ENCODE results near the gene MAPK8IP1. TPM values are rescaled to one million over a fixed set of nuclear protein-coding genes. Genes with fewer than 3 reads are reported as not detected.

MAPK8IP1 gene
- polyA plus RNA-seq, 1 donor from 2014 or later: 58.8 TPM

DNA sequence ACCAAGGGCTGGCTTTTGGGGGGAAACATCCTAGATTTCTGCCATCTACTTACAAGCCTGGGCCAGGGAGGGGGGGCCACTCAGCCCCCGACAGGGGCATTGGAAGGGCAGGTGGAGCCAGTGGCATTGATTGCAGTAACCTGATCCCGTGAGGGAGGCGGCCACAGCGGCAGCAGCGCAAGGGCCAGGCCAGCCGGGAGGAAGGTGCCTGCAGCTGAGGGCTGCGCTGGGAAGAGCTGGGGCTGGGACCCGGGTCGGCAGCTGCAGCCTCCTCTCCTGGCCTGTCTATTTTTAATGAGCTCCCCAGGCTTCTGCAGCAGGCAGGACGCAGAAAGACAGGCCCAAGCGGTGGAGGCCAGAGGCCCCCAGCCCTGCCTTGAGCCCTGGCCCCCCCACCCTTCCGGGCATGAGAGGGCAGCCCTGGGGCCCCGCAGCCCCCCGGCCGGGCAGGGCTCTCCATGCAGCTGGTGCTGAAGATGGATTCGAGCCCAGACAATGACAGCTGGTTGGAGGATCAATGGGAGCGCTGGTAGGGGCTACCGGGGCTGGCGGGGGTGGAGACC, 11.1 kb downstream of the MAPK8IP1 start:
- Histone ChIP-seq H3F3A (ENCODE audit: insufficient read depth, low read length, poor library complexity, severe bottlenecking) (no peaks in the 10 kb centered on the region), H2AFZ (ENCODE audit: low read depth, low read length) (no peak overlapping the region), H4K20me1 (ENCODE audit: insufficient read depth) (no peaks in the 10 kb centered on the region), H3K9me2 (ENCODE audit: insufficient read depth, low read length) (no peaks in the 10 kb centered on the region), H3K36me3 (ENCODE audit: insufficient read depth, low read length) (no peaks in the 10 kb centered on the region), H3K79me2 (replicated peaks; ENCODE audit: insufficient read depth, low read length) (peaks cover 20% of the 10 kb centered on the region), H3K9ac (ENCODE audit: low read length) (peak overlapping the region; percentile 66), H3K4me2 (ENCODE audit: low read length) (peak overlapping the region; percentile 51), H3K27ac (ENCODE audit: low read length) (peak overlapping the region; percentile 41), H3K4me3 (ENCODE audit: low read length) (peak overlapping the region; percentile 66), H3K27me3 (ENCODE audit: insufficient read depth, low read depth, low read length) (no peaks in the 10 kb centered on the region), H3K9me3 (ENCODE audit: low read length) (no peaks in the 10 kb centered on the region)
- TF ChIP-seq RAD21 (conservative IDR thresholded peaks at IDR 0.05): no peak
- TF ChIP-seq EZH2 (IDR thresholded peaks at IDR 0.05; ENCODE audit: borderline replicate concordance, insufficient read depth, low read length, poor library complexity, severe bottlenecking): no peak
- no peak for TF ChIP-seq TAF1 (IDR thresholded peaks at IDR 0.05; ENCODE audit: low read depth)
- no peak for TF ChIP-seq EP300 (conservative IDR thresholded peaks at IDR 0.05; ENCODE audit: poor library complexity, severe bottlenecking)
- TF ChIP-seq SMC3 (conservative IDR thresholded peaks at IDR 0.05; ENCODE audit: poor library complexity): no peak
- no peak for TF ChIP-seq MXI1 (conservative IDR thresholded peaks at IDR 0.05; ENCODE audit: poor library complexity, severe bottlenecking)
- TF ChIP-seq, protein P1, sequence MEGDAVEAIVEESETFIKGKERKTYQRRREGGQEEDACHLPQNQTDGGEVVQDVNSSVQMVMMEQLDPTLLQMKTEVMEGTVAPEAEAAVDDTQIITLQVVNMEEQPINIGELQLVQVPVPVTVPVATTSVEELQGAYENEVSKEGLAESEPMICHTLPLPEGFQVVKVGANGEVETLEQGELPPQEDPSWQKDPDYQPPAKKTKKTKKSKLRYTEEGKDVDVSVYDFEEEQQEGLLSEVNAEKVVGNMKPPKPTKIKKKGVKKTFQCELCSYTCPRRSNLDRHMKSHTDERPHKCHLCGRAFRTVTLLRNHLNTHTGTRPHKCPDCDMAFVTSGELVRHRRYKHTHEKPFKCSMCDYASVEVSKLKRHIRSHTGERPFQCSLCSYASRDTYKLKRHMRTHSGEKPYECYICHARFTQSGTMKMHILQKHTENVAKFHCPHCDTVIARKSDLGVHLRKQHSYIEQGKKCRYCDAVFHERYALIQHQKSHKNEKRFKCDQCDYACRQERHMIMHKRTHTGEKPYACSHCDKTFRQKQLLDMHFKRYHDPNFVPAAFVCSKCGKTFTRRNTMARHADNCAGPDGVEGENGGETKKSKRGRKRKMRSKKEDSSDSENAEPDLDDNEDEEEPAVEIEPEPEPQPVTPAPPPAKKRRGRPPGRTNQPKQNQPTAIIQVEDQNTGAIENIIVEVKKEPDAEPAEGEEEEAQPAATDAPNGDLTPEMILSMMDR (IDR thresholded peaks at IDR 0.05; ENCODE audit: poor library complexity, severe bottlenecking): no peak
- TF ChIP-seq, protein P2, sequence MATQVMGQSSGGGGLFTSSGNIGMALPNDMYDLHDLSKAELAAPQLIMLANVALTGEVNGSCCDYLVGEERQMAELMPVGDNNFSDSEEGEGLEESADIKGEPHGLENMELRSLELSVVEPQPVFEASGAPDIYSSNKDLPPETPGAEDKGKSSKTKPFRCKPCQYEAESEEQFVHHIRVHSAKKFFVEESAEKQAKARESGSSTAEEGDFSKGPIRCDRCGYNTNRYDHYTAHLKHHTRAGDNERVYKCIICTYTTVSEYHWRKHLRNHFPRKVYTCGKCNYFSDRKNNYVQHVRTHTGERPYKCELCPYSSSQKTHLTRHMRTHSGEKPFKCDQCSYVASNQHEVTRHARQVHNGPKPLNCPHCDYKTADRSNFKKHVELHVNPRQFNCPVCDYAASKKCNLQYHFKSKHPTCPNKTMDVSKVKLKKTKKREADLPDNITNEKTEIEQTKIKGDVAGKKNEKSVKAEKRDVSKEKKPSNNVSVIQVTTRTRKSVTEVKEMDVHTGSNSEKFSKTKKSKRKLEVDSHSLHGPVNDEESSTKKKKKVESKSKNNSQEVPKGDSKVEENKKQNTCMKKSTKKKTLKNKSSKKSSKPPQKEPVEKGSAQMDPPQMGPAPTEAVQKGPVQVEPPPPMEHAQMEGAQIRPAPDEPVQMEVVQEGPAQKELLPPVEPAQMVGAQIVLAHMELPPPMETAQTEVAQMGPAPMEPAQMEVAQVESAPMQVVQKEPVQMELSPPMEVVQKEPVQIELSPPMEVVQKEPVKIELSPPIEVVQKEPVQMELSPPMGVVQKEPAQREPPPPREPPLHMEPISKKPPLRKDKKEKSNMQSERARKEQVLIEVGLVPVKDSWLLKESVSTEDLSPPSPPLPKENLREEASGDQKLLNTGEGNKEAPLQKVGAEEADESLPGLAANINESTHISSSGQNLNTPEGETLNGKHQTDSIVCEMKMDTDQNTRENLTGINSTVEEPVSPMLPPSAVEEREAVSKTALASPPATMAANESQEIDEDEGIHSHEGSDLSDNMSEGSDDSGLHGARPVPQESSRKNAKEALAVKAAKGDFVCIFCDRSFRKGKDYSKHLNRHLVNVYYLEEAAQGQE (IDR thresholded peaks at IDR 0.05; ENCODE audit: borderline replicate concordance): no peak
- TF ChIP-seq POLR2AphosphoS5 (IDR thresholded peaks at IDR 0.05): no peak

DNA sequence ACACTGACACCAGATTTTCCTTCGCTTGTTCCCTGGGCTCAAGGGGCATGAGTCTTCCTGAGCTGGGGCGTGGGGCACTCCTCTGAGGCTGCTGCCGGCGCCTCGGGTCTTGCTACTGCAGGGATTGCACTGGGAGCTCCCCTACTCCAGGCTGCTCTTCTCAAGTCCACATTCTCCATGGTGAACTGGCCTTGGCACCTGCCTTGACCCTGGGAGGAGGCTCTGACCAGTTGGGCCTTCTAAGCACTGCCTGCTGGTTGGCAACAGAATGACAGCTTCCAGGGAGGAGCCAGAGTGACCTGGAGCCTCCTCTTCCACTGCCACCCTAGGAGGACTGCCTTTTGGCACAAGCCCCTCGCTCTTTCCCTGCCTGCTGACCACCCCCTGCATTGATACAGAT, 12.1 kb downstream of the MAPK8IP1 start:
- Histone ChIP-seq H3K9ac (ENCODE audit: low read length) (peak overlapping the region; percentile 66), H3K27me3 (ENCODE audit: insufficient read depth, low read depth, low read length) (no peaks in the 10 kb centered on the region), H3K9me2 (ENCODE audit: insufficient read depth, low read length) (no peaks in the 10 kb centered on the region), H3F3A (ENCODE audit: insufficient read depth, low read length, poor library complexity, severe bottlenecking) (no peaks in the 10 kb centered on the region), H3K27ac (ENCODE audit: low read length) (no peak overlapping the region), H4K20me1 (ENCODE audit: insufficient read depth) (no peaks in the 10 kb centered on the region), H3K36me3 (ENCODE audit: insufficient read depth, low read length) (no peaks in the 10 kb centered on the region), H3K4me2 (ENCODE audit: low read length) (no peak overlapping the region), H3K79me2 (replicated peaks; ENCODE audit: insufficient read depth, low read length) (peaks cover 25% of the 10 kb centered on the region), H2AFZ (ENCODE audit: low read depth, low read length) (no peak overlapping the region), H3K9me3 (ENCODE audit: low read length) (no peaks in the 10 kb centered on the region), H3K4me3 (ENCODE audit: low read length) (no peak overlapping the region)
- TF ChIP-seq MXI1 (conservative IDR thresholded peaks at IDR 0.05; ENCODE audit: poor library complexity, severe bottlenecking): no peak
- no peak for TF ChIP-seq EP300 (conservative IDR thresholded peaks at IDR 0.05; ENCODE audit: poor library complexity, severe bottlenecking)
- TF ChIP-seq, protein P1 (IDR thresholded peaks at IDR 0.05; ENCODE audit: poor library complexity, severe bottlenecking): no peak
- TF ChIP-seq RAD21 (conservative IDR thresholded peaks at IDR 0.05): no peak
- TF ChIP-seq POLR2AphosphoS5 (IDR thresholded peaks at IDR 0.05): no peak
- TF ChIP-seq, protein P2 (IDR thresholded peaks at IDR 0.05; ENCODE audit: borderline replicate concordance): no peak
- TF ChIP-seq EZH2 (IDR thresholded peaks at IDR 0.05; ENCODE audit: borderline replicate concordance, insufficient read depth, low read length, poor library complexity, severe bottlenecking): no peak
- TF ChIP-seq TAF1 (IDR thresholded peaks at IDR 0.05; ENCODE audit: low read depth): no peak
- TF ChIP-seq SMC3 (conservative IDR thresholded peaks at IDR 0.05; ENCODE audit: poor library complexity): no peak
